GM13976 (cell line): ENCODE data around the gene UBE3B.

Experiments
- DNase-seq: peaks from one replicate; pipeline ENCODE4 v3.0.0; 2012; ENCODE audit warnings: low spot score
- CTCF ChIP-seq: IDR thresholded peaks from 2 replicates; pipeline ENCODE4 v1.5.1; 2012; ENCODE audit warnings: borderline replicate concordance, mild to moderate bottlenecking; ENCODE audit not compliant: insufficient read depth; ENCODE audit errors: extremely low read depth, missing control alignments, control extremely low read depth
- in situ Hi-C: fragments of 300-500 bp; cut with MboI; formaldehyde crosslinking; loops from one replicate; pipeline ENCODE4 v1.12.0; 2022; ENCODE audit warnings: low sequenced_read_pairs, mixed read lengths, inconsistent platforms; ENCODE audit not compliant: unreplicated experiment

The UBE3B gene

GRCh38 chr12:109513977-109514376 is 36.5 kb downstream of the UBE3B start:
- in situ Hi-C loops = no loop called here
- no peak for TF ChIP-seq CTCF
- DNase-seq = no peak

DNA sequence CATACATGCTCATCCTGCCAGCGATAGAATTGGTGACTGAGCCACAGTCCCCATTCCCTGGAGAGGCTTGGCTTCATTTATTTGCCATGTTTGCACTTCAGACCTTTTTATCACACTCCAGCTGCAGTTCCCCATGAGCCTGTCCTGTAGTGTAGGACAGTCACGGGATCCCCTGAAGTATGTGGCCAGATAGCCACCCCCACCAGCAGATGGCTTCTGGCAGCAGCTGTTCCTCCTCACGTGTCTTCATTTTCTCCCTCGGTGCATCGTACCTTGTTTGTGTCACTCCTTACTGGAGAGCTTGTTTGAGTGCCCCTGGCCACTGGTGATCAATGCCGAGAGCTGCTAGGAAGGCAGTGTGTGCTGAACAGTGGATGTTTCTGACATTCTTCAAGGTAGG is 40.2 kb downstream of the UBE3B start:
- TF ChIP-seq CTCF = no peak
- in situ Hi-C loops = no loop called here
- DNase-seq = no peak

DNA sequence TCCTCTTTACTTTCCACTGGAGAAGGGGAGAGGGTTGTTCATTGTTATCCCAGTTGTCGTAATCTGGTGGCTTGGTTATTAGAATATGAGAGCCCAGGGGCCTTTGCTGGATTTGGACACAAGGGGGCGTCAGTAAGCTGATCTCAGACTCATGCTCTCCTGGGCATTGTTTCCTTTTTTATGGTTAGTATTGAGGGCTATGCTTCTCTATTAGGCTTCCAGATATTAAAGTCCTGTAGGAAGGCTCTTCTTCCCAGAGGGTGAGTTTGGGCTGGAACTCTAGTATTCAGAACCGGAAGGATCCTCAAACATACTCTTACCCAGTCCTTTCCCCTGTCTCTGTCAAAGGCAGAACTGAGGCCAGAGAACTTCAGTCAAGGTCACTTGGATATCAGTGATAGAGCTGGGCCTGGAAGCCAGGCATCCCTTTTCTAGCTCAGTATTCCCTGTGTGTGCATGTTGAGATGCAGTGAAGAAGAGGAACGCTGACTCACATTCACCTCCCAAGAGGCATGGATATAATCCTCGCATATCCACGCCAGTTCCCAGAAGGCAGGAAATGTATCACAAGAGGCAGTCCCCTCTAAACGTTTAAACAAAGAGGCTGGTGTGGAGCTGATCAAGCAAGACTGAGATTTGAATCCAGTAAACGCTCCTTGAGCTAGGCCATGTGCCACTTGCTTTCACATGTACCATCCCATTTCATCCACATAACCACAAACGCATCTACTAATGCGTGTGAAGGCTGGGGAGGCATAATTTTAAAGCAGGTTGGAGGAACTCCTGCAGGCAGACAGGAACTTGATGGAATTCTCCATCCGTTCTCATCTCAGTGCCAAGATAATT is 41.6 kb downstream of the UBE3B start:
- in situ Hi-C loops = no loop called here
- peak; percentile 43 for TF ChIP-seq CTCF
- peak; percentile 72 for DNase-seq

DNA sequence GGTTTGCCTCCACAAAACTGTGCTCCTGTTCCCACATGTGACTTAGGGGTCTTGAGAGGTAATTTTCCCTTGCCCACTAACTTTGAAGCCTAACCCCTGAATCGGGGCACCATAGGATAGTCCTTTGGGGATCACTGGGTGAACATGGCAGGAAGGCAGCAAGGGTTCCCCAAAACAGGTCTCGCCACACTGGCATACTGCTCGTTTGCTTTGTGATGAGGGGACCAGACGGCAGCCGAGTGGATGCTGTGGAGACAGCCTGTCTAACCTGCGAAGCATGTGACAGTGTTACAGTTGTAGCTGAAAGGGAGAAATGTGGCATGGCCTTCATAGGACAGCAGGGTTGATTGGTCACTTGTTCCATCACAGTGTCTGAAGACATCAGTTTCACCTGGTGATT is 42.4 kb downstream of the UBE3B start:
- no peak for TF ChIP-seq CTCF
- in situ Hi-C loops = no loop called here
- no peak for DNase-seq

GRCh38 chr12:109521831-109522230 is 44.4 kb downstream of the UBE3B start:
- in situ Hi-C loops = no loop called here

GRCh38 chr12:109523071-109523470 is 45.6 kb downstream of the UBE3B start:
- TF ChIP-seq CTCF = no peak
- no peak for DNase-seq
- in situ Hi-C loops = no loop called here

More at GRCh38 chr12:109521831-109522230, 44.4 kb downstream of the UBE3B start:
- TF ChIP-seq CTCF = no peak
- DNase-seq = no peak

DNA sequence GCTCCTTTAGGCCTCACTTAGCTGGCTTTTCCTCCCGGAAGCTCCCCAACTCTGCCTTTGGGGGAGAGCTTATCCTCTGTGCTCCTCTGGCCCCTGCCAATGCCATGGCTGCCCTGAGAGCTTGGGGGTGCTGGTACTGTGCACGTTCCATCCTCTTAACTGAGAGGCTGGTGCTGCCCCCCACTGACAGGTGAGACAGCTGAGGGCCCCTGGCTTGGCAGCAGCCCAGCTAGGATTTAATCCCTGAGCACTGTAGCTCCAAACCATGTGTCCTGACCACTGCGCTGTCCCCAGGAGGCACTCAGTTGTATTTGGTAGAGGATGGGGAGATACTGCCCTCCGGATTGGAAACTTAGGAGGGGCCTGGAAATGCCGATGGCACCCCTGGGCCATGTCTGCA is 46.1 kb downstream of the UBE3B start:
- in situ Hi-C loops = no loop called here
- no peak for DNase-seq
- no peak for TF ChIP-seq CTCF
